Adrenal gland (tissue), 5 donors: ENCODE results near the gene LHPP.

Source experiments
- CTCF ChIP-seq, 6 experiments: fragments of 450-650 bp in 4 of 6; fragments of 200-600 bp in 2 of 6; sonication (generic) in 1 of 6; IDR thresholded peaks; 1 replicate in 5 of 6; 2 replicates in 1 of 6; pipeline versions ENCODE4 v1.5.1 to v1.8.0; 2016 to 2021; ENCODE audit warnings: antibody characterized with exemption in 6 of 6, mild to moderate bottlenecking in 2 of 6, moderate library complexity in 1 of 6
- POLR2A ChIP-seq, 2 donors: fragments of 450-650 bp; IDR thresholded peaks; one replicate each; pipeline ENCODE4 v1.6.1; 2017; ENCODE audit warnings: antibody characterized with exemption in 2 of 2, mild to moderate bottlenecking in 2 of 2, moderate library complexity in 1 of 2
- donor health status: DM: no; HTN: no; CAD: no.

GRCh38 chr10:124453960-124454610 lies 7.5 kb upstream of the LHPP start:
- TF ChIP-seq CTCF (IDR thresholded peaks at IDR 0.05) (no peak), POLR2A (IDR thresholded peaks at IDR 0.05) (no peak)
